HEK293T (cell line): ENCODE data around the gene ATG2B.

Experiments used
- CTCF ChIA-PET: fragments of 350-600 bp; formaldehyde crosslinking; extraction: SDS; loops from one replicate; lab custom pipeline; 2021; ENCODE audit warnings: antibody characterized with exemption, inconsistent platforms; lab: Yijun Ruan, JAX
- POLR2A ChIA-PET: fragments of 350-600 bp; formaldehyde crosslinking; extraction: SDS; loops from one replicate; lab custom pipeline; 2020; ENCODE audit warnings: antibody characterized with exemption, inconsistent platforms; lab: Yijun Ruan, JAX
- DNase-seq: peaks from one replicate; pipeline ENCODE4 v3.0.0; 2012; ENCODE audit warnings: mixed read lengths; ENCODE audit errors: extremely low spot score
- ARNT ChIP-seq: fragments of 450-650 bp; IDR thresholded peaks from 2 replicates; pipeline ENCODE4 v1.6.1; 2017; ENCODE audit warnings: mild to moderate bottlenecking
- BHLHE40 ChIP-seq: fragments of 450-650 bp; IDR thresholded peaks from 2 replicates; pipeline ENCODE4 v1.6.1; 2016; ENCODE audit warnings: mild to moderate bottlenecking, moderate library complexity, borderline replicate concordance
- CTBP1 ChIP-seq: fragments of 450-650 bp; IDR thresholded peaks from 2 replicates; pipeline ENCODE4 v1.6.1; 2016; ENCODE audit warnings: borderline replicate concordance
- ELF4 ChIP-seq: fragments of 450-650 bp; IDR thresholded peaks from 2 replicates; pipeline ENCODE4 v1.6.1; 2017; ENCODE audit warnings: antibody characterized with exemption
- FOXA1 ChIP-seq: fragments of 450-650 bp; IDR thresholded peaks from 2 replicates; pipeline ENCODE4 v1.6.1; 2016; ENCODE audit warnings: mild to moderate bottlenecking
- FOXK2 ChIP-seq: fragments of 450-650 bp; IDR thresholded peaks from 2 replicates; pipeline ENCODE4 v1.6.1; 2016; ENCODE audit warnings: mild to moderate bottlenecking
- FOXM1 ChIP-seq: fragments of 450-650 bp; IDR thresholded peaks from 2 replicates; pipeline ENCODE4 v1.6.1; 2017; ENCODE audit warnings: mild to moderate bottlenecking, borderline replicate concordance
- HDGF ChIP-seq: fragments of 450-650 bp; IDR thresholded peaks from 2 replicates; pipeline ENCODE4 v1.6.1; 2017; ENCODE audit warnings: antibody characterized with exemption, borderline replicate concordance
- L3MBTL2 ChIP-seq: fragments of 450-650 bp; conservative IDR thresholded peaks from 2 replicates; pipeline ENCODE4 v1.6.1; 2016; ENCODE audit warnings: mild to moderate bottlenecking
- LEF1 ChIP-seq: fragments of 450-650 bp; IDR thresholded peaks from 2 replicates; pipeline ENCODE4 v1.6.1; 2017; ENCODE audit warnings: mild to moderate bottlenecking, borderline replicate concordance
- NFRKB ChIP-seq: fragments of 450-650 bp; IDR thresholded peaks from 2 replicates; pipeline ENCODE4 v1.6.1; 2016; ENCODE audit warnings: mild to moderate bottlenecking, moderate library complexity
- PKNOX1 ChIP-seq: fragments of 450-650 bp; IDR thresholded peaks from 2 replicates; pipeline ENCODE4 v1.6.1; 2016
- SP1 ChIP-seq: fragments of 450-650 bp; IDR thresholded peaks from 2 replicates; pipeline ENCODE4 v1.6.1; 2017
- SUZ12 ChIP-seq: fragments of 450-650 bp; IDR thresholded peaks from 2 replicates; pipeline ENCODE4 v1.6.1; 2016; ENCODE audit warnings: mild to moderate bottlenecking
- TARDBP ChIP-seq: fragments of 450-650 bp; IDR thresholded peaks from 2 replicates; pipeline ENCODE4 v1.6.1; 2016
- ZNF384 ChIP-seq: fragments of 450-650 bp; IDR thresholded peaks from 2 replicates; pipeline ENCODE4 v1.6.1; 2016

ATG2B gene

GRCh38 chr14:96324219-96324618, 38.9 kb downstream of the ATG2B start:
- POLR2A ChIA-PET, result no interaction called here
- DNase-seq, result no peak
- TF ChIP-seq LEF1 (no peak), NFRKB (no peak), FOXK2 (no peak), TARDBP (no peak), L3MBTL2 (no peak), ELF4 (no peak), FOXA1 (no peak), HDGF (no peak), FOXM1 (no peak), PKNOX1 (no peak), ZNF384 (no peak), CTBP1 (no peak), BHLHE40 (no peak), ARNT (no peak), SUZ12 (no peak), SP1 (no peak)
- CTCF ChIA-PET, result interaction anchor here (0.6 kb wide), 2 partner anchors 16 to 275 kb away, joined by 3 to 7 read pairs; no protein-coding TSS in a partner anchor

- CTCF ChIA-PET, result no interaction called here
- no peak for DNase-seq
- TF ChIP-seq ELF4 (no peak), PKNOX1 (no peak), L3MBTL2 (no peak), SUZ12 (no peak), BHLHE40 (no peak), HDGF (no peak), ZNF384 (no peak), LEF1 (no peak), NFRKB (no peak), FOXK2 (no peak), FOXM1 (no peak), ARNT (no peak), TARDBP (no peak), SP1 (no peak)
- POLR2A ChIA-PET, result no interaction called here
Measured at GRCh38 chr14:96320605-96321004, 42.5 kb downstream of the ATG2B start.

GRCh38 chr14:96318836-96319235, 44.3 kb downstream of the ATG2B start:
- ChIA-PET CTCF (no interaction called here), POLR2A (no interaction called here)
- TF ChIP-seq SP1, result no peak
- no peak for TF ChIP-seq TARDBP
- no peak for TF ChIP-seq FOXM1
- TF ChIP-seq BHLHE40, result no peak
- TF ChIP-seq HDGF, result no peak
- no peak for TF ChIP-seq FOXA1
- TF ChIP-seq CTBP1, result no peak
- TF ChIP-seq LEF1, result no peak
- DNase-seq, result no peak

GRCh38 chr14:96316087-96316486, 47.1 kb downstream of the ATG2B start:
- CTCF ChIA-PET, result no interaction called here
- no peak for DNase-seq

GRCh38 chr14:96310906-96311305, 52.2 kb downstream of the ATG2B start:
- no peak for TF ChIP-seq FOXK2
- TF ChIP-seq NFRKB, result no peak
- no peak for TF ChIP-seq CTBP1
- TF ChIP-seq TARDBP, result no peak
- no peak for TF ChIP-seq HDGF
- no peak for TF ChIP-seq ZNF384
- no peak for TF ChIP-seq PKNOX1
- no peak for TF ChIP-seq SP1
- no peak for TF ChIP-seq LEF1
- no peak for DNase-seq
- ChIA-PET CTCF (no interaction called here), POLR2A (no interaction called here)

More at GRCh38 chr14:96316087-96316486, 47.1 kb downstream of the ATG2B start:
- POLR2A ChIA-PET, result no interaction called here
- TF ChIP-seq LEF1, result no peak
- TF ChIP-seq L3MBTL2, result no peak
- TF ChIP-seq ELF4, result no peak
- TF ChIP-seq ZNF384, result no peak
- no peak for TF ChIP-seq HDGF
- no peak for TF ChIP-seq SUZ12
- no peak for TF ChIP-seq SP1
- TF ChIP-seq PKNOX1, result no peak
- TF ChIP-seq FOXK2, result no peak
- TF ChIP-seq FOXM1, result no peak
- no peak for TF ChIP-seq TARDBP
- no peak for TF ChIP-seq CTBP1
- TF ChIP-seq BHLHE40, result no peak

- POLR2A ChIA-PET, result no interaction called here
- peak; percentile 6 for DNase-seq
- TF ChIP-seq PKNOX1, result no peak
- no peak for TF ChIP-seq FOXK2
- no peak for TF ChIP-seq TARDBP
- no peak for TF ChIP-seq NFRKB
- no peak for TF ChIP-seq HDGF
- no peak for TF ChIP-seq FOXM1
- TF ChIP-seq CTBP1, result no peak
- no peak for TF ChIP-seq ELF4
- CTCF ChIA-PET, result interaction anchor here (0.6 to 1.1 kb wide), 3 partner anchors 102 to 115 kb away, joined by 3 to 4 read pairs (median 3); no protein-coding TSS in a partner anchor
Measured at GRCh38 chr14:96309896-96310330, 53.2 kb downstream of the ATG2B start.
